GM12873 (cell line): ENCODE results near the gene RER1.

Source experiments
- CTCF ChIP-seq: IDR thresholded peaks from 2 replicates; pipeline ENCODE4 v1.5.1; 2012; ENCODE audit warnings: low read depth, mild to moderate bottlenecking, moderate library complexity, low read length, control low read depth; ENCODE audit not compliant: insufficient read depth; ENCODE audit errors: missing control alignments

RER1 gene

GRCh38 chr1:2446861-2447260, 55.2 kb downstream of the RER1 start:
- no peak for TF ChIP-seq CTCF

DNA sequence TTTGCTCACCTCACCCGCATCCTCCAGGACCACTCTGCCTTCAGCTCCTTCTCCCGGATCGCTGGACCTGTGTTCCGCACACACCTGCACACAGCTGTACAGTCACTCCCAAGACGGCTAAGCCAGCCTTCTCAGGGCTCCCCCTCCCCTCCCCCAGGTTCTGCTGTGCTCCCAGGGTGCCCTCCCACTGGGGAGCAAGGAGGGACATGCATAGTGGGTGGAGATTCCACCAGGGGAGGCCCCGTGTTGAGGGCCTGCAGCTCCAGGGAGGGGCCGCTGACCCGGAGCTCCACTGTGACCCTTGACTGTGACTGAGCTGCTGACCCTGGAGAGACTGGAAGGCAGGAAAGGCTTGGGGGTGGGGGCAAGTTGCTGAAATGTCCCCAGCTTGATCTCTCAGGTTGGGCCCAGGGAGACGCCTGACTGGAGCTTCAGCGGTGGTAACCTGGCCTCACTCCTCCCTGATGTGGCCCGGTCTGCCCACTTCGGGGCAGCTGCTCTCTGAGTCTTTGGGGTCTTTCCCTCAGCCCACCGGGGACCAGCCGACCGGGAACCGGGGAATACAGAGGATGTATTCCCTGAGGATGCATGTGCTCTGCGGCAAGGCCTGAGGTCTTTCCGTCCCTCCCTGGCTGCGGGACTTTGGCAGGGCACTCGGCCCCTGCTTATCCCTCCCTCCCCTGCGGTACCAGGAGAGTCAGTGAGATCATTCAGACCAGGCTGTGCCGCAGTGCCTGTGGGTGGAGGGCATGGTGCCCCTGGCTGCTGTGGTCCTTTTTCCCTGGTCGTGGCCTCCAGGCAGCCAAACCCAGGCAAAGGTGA, 55.8 kb downstream of the RER1 start:
- no peak for TF ChIP-seq CTCF

DNA sequence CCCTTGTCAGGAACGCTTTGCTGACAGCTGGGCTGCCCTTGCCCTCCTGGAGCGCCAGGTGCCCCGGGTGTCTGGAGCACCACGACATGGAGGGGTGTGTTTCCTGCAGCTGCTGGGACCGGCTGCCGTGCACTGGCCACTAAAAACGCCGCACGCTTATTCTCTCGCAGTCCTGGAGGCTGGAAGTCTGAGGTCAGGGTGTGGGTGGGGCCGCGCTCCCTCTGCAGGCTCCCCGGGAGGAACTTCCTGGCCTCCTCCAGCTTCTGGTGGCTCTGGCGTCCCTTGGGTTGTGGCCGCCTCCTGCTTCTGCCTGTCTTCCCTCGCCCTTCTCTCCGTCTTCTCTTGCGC, 56.4 kb downstream of the RER1 start:
- no peak for TF ChIP-seq CTCF

DNA sequence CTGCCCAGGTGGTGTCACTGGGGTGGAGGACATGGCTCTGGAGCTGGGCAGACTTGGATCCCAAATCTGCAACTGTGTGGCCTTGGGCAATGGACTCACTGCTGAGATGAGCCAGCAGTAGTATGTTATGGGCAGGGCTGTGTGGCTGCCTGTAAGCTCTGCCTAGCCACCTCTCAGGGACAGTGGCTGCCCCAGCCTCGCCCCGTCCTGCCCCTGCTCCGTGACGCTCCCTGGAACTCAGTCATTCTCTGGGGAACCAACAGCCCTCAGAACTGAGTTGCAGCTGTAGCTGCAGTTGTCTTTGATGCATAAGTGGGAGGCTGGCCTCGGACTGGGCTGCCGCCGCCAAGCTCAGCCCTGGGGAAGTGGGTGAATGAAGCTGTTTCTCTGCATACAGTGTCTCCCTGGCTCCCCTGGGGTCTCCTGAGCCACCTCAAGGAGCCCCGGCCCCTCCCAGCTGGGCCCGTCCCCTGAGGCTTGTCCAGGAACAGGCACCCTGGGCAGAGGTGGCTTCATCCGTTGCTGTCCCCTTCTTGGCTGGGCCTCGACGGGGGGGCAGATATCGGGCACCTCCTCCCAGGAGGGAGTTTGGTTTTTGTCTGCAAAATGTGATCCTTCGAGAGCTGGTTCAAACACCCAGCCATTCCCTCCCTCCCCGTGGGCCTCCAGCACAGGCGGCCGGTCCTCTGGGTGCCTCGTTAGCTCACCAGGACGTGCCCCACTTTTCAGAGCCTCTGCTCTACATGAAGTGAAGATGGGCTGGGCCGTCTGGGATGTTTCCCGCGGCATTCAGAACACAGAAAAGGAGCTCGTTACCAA, 58.2 kb downstream of the RER1 start:
- TF ChIP-seq CTCF, result no peak

- TF ChIP-seq CTCF, result no peak
These were observed 60.1 kb downstream of the RER1 start for GRCh38 chr1:2451741-2452140.

DNA sequence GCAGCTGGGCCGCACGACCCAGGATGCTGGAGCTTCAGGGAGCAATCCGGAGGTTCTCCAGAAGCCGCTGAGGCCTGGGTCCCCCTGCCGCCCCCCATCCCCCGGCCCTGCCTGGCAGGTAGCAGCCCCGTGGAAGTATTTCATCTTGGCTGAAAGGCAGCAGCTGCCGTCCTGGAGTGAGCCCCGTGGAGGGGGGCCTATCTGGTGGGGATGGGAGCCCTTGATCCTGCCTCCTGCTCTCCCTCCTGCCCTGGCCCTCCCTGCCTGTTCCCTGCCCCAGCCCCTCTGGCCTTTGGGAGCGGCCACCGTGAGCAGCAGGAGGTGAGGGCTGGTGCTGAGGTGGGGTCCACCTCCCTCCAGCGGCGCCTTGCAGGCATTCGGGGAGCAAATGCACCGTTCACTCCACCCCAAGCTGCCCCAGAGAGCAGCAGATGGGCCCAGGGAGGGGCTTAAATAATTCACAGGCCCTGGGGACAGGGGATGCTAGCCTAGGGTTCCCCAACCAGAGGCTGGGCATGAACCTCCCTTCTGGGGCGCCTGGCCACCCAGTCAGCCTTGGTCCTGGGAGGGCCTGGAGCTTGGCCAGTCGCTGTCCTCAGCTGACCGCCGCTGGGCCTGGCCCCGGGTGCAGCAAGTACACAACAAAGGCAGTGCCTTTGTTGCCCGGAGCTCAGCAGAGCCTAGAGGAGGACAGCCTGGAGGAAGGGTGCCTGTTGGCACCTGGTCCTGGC, 60.7 kb downstream of the RER1 start:
- TF ChIP-seq CTCF, result no peak

DNA sequence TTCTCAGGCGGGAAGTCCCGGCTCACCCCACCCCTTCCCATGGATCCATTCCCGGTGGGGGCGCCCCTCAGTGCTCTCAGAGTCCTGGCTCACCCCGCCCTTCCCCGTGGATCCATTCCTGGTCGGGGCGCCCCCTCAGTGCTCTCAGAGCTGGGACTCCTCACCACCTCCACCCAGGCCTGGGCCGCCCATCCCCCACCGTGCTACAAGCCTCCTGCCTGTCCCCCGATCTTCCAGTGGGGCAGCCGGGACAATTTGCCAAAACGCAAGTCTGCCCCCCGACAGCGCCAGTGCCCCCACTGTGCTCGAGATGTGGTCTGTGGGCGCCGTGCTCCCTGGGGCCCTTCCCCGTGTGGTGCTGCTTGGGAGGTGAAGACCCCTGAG, 61.3 kb downstream of the RER1 start:
- TF ChIP-seq CTCF, result no peak
